Measurements from ENCODE around the gene YPEL2.

The YPEL2 gene

DNA sequence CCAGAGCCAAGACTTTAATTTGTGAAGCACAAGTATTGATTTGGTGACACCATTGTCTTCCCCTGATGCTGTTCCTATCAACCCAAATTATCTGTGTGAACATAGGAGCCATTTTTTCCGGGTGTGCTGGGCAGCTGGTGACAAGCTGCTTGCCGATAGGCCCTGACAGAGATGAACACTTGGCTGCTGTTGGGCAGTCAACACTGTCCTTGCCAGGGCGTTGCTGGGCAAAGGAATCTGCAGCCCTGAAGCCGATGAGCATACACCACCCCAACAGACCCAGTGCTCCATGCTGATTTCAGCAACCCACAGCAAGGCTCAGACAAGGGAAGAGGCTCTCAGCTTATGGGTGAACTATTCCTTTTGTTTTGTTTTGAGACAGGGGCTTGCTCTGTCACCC lies 105.4 kb downstream of the YPEL2 start:
- DNase-seq = no peak

- no peak for DNase-seq
These were observed 106.4 kb downstream of the YPEL2 start for GRCh38 chr17:59437791-59438281.

- peak; percentile 45 for DNase-seq
These were observed 107.8 kb downstream of the YPEL2 start for GRCh38 chr17:59439262-59439661.

DNA sequence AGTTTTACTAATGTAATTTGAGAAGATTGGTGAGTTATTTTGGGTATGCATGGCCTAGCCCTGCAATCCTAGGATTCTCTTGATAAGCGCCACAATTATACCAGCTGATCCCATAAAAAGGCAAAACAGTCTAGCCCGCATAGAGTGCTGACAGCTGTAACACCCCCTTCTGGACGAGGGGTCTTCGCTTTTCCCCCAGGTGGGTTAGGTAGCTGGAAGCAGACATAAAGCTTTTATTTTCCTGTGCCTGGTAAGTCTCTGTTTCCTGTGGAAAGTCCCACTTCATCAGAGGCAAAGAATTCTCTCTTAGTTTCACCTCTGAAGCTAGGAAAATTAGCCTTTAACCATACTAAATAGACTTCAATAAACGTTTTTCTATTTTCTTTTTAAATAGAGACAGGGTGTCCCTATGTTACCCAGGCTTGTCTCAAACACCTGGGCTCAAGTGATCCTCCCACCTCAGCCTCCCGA lies 108.3 kb downstream of the YPEL2 start:
- no peak for DNase-seq

DNA sequence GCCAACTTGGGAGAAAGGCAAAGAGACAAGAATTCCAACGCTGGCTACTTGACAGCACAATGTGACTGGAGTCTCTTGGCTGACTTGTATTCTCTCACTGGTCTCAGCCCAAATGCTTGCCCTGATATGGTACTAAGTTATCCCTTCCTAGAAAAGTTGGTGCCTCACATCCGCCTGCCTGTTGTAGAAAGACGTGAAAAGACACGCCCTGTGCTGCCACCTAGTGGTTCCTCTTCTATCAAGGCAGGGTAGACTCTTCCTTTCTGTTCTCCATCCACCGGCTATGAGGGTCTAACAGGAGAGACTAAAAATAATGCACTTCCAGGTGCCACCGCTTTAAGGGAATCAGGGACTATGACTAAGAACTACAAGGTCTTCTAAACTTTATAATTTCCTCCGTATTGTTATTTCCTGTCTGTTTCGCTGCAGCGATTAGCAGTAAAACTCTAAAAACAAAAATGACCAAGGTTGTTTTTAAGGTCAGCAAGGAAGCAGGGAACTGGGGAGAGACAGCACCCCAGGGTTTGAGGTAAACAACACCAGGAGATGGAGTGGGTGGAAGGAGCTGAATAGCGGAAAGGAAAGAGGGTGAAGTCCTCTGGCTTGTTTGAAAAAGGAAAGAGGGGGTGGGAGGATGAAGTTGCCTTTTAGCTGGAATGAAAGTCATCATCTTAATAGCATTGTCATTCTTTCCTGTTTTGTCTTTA lies 109.5 kb downstream of the YPEL2 start:
- peak; percentile 91 for DNase-seq

DNA sequence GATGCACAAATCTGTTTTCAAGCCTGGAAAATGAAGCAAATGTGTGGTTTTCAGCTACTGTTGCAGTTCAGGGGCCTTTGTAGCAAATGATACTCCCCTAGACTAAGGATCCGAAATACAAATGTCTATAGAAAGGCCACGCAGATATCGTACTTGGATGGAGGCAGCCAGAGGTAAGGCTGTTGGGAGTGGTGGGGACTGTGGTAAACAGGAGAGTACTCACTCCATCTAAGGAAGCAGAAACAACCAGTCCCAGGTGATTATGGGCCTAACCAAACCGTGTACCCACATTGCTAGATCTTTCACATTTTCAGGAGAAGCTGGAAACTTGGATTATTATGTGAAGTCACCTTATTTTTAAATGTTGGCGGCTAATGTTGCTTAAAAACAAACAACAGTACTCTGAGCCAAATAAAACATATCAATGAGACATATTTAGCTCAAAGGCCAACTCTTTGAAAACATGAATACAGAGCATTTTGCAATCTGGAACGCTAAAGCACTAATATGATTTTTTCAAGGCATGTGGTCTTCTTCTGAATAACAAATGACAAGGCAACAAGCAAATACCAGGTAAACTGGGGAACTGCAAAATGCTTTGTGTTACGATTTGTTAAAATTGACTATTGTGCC lies 110.1 kb downstream of the YPEL2 start:
- no peak for DNase-seq

DNA sequence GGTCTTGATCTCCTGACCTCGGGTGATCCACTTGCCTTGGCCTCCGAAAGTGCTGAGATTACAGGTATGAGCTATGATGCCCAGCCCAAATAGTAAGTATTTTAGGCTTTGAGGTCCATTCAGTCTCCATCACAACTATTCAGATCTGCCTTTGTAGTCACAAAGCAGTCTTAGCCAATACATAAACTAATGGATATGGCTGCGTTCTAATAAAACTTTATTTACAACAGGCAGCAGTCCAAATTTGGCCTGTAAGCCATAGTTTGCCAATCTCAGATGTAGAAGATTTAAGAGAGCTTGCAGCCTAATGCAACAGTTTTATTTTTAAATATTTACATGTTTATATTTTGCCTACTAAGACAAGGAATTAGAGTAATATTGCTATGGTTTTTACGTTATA lies 111.7 kb downstream of the YPEL2 start:
- DNase-seq = no peak
